NCI-H82 (cell line): ENCODE results near the gene RGS19.
"Not testable (repeated sequence)": the region's sequence is repeated elsewhere in the genome, so short reads cannot be mapped to it uniquely, and the experiment has no call there.

Experiments
- DNase-seq: peaks from one replicate; lab custom pipeline; 2025; lab: John Stamatoyannopoulos, UW

Gene RGS19, protein sequence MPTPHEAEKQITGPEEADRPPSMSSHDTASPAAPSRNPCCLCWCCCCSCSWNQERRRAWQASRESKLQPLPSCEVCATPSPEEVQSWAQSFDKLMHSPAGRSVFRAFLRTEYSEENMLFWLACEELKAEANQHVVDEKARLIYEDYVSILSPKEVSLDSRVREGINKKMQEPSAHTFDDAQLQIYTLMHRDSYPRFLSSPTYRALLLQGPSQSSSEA

DNA sequence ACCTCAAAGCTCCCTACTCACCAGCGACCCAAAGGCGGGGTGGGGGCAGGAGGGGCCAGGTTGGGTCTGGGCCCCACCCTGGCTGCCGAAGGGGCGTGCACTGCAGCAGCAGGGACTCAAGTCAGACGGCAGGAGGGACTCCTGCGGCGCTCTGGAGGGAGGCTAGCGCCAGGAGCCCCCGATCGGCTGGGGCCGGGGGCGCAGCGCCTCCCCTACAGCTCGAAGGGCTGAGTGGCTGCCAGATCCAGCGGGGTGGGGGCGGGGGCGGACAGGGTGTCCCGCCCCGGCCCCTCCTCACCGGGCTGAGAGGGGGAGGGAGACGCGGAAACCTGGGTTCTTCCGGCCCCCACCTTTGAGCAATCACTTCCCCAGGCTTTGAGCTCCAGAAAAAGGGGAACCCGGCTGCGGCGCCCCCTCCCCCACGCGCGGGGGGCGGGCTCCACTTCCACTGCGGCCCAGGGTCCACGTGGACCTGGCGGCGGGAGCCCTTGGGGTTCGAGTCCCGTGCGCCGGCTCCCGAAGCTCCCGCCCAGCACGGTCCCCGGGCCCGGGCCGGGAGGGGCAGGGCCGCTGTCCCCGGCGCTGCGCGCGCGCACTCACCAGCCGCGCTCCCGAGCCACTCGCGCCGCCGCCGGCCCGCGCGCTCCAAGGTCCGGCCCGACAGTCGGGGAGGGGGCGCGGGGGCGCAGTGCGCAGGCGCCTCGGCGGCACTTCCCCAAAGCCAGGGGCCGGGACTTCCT is at the start of gene RGS19:
TSS of gene RGS19 (minus strand) at position 246 of the 740 bp plus-strand sequence. CDS start 2,632 bp downstream, outside the sequence.
- peak; percentile 84 for DNase-seq

DNA sequence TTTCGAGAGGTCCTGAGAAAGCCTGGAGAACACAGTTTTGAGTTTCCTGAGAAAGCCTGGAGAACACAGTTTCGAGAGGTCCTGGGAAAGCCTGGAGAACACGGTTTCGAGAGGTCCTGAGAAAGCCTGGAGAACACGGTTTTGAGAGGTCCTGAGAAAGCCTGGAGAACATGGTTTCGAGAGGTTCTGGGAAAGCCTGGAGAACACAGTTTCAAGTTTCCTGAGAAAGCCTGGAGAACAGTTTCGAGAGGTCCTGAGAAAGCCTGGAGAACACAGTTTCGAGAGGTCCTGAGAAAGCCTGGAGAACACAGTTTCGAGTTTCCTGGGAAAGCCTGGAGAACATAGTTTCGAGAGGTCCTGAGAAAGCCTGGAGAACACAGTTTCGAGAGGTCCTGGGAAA is 44.2 kb upstream of the RGS19 start:
- not testable (repeated sequence) for DNase-seq

DNA sequence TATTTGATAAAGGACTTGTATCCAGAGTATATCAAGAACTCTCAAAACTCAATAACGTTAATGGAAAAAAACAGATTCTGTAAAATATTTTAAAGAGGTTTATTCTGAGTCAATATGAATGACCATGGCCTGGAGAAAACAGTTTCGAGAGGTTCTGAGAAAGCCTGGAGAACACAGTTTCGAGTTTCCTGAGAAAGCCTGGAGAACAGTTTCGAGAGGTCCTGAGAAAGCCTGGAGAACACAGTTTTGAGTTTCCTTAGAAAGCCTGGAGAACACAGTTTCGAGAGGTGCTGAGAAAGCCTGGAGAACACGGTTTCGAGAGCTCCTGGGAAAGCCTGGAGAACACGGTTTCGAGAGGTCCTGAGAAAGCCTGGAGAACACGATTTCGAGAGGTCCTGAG is 43.6 kb upstream of the RGS19 start:
- DNase-seq: not testable (repeated sequence)

DNA sequence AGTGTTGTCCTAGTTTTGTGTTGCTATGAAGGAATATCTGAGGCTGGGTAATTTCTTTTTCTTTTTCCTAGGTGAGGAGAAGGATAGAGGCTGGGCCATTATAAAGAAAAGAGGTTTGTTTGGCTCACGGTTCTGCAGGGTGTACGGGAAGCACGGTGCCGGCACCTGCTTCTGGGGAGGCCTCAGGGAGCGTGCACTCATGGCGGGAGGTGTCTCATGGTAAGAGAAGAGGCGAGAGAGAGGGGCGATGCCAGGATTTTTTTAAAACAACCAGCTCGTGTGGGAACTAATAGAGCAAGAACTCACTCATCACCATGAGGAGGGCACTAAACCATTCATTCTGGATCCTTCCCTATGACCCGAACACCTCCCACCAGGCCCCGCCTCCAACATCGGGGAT is 42.3 kb upstream of the RGS19 start:
- no peak for DNase-seq

DNA sequence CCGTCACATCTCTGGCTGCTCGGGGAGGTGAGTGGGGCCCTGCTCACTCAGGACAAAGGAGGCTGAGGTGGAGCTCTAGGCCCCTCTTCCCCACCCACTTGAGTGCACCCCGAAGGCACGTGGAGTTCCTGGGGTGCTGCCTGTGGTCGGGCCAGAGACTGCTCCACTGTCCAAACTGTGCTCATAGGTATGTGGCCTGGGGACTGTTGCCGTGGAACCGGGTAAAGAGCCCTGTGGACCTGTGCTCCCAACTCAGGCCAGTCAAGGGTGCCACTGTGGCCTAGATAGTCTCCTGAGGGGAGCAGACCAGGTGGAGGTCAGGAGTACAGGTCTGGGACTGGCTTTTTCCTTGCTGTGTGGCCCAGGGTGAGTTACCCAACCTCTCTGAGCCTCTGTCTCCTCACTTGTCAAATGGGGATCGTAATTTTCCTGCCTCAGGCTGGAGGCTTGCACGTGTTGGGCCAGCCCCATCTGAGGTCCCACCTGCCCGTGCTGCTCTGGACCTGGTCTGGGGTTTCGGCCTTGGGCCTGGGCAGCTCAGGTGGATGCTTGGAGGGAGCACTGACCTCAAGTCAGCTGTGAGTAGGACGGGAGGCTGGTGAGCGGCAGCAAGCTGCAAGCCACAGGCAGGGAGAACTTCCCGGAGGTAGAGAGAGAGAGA is 40.5 kb upstream of the RGS19 start:
- DNase-seq: no peak

DNA sequence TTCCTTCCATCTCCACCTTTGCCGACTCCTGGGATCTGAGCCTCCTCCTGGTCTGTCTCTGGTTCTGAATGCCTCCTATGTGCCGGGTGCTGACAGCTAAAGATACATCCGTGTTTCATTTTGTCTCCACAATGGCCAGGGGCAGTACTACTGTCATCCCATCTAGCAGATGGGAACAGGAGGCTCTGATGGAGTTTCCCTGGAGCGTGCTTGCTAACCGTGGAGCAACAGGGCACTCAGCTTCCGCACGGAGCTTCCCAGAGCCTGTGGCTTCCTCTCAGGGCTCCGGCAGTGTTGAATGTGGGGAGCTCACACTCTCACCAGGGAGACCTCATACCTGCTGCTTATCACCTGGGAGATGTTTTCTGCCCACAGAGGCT is 40.0 kb upstream of the RGS19 start:
- no peak for DNase-seq

DNA sequence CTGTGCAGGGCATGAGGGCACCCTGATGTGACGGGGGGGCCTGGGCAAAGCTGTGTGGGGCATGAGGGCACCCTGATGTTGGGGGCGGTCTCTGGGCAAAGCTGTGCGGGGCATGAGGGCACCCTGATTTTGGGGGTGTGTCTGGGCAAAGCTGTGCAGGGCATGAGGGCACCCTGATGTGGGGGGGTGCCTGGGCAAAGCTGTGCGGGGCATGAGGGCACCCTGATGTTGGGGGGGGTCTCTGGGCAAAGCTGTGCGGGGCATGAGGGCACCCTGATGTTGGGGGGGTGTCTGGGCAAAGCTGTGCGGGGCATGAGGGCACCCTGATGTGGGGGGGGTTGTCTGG is 38.1 kb upstream of the RGS19 start:
- DNase-seq: not testable (repeated sequence)

DNA sequence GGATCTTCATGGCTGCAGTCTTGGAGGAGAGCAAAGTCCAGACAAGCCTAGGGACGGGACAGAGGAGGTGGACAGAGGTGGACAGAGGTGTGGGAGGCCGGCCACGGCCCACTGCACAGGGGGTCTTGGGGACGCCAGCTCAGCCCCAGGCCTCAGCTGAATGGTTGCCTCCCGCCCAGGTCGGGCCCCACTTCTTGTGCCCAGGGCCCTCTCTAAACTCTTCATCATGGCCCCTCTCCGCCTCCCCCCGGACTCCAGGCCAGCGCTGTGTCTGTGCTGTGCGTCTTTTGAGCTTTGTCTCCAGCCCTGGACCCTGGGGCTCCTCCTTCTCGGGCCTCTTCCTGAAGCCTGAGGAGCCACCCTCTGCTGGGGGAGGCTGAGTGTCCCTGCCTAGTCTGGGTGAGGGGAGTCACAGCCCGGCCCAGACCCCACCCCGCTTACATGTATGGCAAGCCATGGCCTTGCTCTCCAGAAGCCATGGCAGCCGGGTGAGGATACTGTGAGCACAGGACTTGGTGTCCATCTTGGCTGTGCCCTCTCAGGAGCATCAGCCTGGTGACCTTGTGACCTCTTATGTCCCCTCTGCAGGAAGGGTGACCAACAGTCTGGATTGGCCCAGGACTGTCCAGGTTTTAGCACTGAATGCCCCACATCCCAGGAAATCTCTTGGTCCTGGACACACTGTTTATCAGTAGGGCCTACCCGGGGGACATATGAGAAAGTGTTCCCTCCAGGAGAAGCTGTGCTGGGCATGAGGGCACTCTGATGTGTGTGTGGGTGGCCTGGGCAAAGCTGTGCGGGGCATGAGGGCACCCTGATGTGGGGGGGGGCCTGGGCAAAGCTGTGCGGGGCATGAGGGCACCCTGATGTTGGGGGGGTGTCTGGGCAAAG is 37.5 kb upstream of the RGS19 start:
- DNase-seq: no peak

DNA sequence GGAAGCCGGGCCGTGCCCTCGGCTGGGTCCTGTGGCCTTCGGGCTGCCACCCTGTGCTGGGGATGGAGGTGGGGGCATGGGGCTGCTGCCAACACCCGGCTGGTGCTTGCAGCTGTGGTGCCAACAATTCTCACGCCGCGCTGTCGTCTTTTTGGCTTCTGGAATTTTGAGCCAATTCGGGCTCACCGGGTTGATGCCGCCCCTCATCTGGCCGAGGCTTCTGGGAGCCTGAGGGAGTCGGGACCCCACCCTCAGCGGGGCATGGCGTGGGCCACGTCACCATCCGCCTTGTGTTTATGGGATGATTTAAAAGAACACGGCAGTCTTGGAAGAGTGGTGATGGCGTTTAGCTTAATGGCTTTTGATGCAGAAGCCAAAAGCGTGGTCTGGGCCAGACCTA is 36.7 kb upstream of the RGS19 start:
- DNase-seq: no peak

DNA sequence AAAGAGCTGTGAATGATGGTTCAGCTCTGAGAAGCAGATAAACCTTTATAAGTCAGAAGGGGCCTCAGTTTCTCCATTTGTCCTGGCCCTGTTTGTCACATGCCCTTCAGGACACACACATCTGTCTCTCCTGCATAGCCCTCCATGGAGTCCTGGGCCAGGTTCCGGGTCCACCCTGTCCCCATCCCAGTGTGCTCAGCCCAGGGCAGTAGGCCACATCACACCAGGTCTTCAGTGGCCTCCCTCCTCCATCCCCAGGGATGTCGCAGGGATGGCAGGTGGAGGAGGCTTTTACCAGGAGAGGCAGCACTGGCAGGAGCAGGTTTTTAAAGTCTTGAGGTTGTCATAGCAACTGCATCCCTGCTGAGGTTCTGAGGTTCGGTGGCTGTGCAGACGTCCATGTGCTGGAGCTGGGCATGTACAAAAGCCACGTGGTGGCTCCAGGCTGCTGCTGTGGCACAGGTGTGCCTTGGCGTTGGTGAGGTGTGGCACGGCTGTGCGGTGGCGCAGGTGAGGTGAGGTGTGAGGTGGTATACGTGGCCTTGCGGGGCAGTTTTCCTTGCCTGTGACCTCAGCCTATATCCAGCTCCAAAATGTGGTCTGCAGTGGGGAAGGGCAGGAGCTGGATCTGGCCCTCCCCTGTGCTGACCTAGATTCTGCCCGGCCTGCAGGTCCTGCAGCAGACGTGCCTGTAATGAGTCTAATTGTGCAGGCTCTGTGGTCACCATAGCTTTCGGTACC is 36.0 kb upstream of the RGS19 start:
- no peak for DNase-seq

DNA sequence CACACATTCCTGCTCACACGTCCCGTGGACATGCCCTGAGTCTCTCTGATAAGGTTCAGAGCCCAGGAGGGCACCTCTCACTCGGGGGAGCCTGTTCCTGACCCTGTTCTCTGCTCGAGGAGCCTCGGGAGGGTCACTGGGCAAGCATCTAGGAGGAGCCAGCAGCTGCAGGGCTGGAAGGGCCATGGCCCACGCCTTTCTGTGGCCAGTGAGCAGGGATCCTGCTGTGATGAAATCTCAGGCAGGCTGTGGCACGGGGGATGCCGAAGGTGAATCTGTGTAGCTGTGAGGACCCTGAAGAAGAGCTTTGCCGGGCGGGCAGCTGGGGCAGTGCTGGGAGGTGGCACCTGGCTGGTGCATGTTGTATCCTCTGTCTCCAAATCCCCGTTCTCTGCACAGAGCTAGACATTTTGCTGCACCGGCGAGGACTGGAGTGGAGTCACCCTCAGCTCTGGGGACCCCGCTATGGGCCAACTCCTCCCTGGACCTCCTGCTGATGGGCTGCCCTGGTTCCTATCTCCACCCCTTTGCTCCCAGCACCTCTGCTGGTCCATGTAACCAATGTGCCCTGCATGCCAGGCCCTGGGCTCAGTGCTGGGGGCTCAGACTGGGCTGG is 35.1 kb upstream of the RGS19 start:
- DNase-seq: no peak

DNA sequence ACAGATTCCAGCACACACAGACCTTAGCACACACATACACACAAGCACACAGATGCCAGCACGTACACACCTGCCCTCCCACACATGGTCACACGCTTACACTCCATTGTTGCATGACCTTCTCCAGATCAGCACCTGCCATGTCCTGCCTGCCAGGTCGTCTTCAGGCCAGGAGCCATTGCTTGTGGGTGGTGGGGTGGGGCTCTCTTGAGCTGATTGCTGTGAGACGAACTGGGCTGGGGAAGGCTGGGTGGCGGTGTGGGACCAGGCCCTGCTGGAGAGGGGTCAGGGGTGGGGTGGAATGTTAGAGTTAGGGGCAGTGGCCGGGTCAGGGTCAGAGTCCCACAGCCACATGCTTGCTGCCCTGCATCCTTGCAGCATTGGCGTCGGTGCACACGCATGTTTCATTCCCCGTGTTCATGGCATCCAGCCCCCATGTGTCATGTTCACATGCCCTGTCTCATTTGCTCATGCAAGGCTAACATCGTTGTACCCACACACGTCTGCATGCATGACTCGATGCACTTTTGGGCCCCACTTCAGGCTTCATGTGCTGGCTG is 34.6 kb upstream of the RGS19 start:
- DNase-seq: no peak

DNA sequence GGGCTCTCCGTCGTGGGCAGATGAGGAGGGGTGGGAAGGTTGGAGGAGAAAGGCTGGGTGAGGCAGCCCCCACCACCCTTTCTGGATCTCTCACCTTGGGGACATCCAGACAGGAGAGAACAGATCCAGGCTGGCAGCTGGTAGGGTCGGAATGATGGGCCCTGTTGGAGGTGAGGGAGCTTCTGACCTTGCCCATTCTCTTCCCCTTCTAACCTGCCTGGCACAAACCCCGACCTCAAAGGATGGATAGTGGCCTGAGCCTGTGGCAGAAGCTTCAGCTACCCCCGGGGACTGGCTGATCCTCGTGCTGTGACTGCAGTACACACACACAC is 34.1 kb upstream of the RGS19 start:
- no peak for DNase-seq

DNA sequence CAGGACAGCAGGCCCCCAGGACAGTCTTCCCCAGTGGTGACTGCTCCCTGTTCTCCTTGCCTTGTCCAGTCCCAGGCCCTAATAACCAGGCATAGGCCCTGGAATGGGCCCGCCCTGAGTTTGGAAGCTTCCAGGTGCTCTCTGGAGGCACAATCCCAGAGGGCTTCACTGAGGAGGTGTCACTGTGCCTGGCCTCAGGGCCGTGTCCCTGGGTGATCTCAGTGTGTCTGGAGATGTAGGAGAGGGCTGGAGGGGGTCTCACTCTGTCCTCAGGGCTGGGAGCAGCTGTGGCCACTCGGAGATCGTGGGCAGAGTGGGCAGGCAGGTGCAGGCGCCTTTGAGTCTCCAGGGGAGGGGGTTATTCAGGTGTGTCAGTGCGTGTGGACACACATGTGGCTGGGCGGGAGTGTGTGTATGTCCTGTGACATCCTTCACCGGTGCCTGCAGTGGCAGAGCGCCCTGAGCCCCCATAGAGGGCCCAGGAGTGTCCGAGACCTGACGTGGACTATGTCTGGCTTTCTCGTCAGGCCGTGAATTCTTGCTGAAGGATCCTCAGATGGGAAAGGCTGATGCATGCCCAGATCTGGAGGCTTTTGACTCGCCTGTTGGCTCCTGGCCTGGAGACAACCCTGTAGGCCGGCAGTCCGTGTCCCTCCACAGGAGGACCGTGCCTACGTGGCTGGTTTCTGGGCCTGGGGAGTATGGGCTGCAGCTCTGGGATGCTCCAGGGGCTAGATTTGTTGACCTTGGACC is 33.5 kb upstream of the RGS19 start:
- DNase-seq: no peak

DNA sequence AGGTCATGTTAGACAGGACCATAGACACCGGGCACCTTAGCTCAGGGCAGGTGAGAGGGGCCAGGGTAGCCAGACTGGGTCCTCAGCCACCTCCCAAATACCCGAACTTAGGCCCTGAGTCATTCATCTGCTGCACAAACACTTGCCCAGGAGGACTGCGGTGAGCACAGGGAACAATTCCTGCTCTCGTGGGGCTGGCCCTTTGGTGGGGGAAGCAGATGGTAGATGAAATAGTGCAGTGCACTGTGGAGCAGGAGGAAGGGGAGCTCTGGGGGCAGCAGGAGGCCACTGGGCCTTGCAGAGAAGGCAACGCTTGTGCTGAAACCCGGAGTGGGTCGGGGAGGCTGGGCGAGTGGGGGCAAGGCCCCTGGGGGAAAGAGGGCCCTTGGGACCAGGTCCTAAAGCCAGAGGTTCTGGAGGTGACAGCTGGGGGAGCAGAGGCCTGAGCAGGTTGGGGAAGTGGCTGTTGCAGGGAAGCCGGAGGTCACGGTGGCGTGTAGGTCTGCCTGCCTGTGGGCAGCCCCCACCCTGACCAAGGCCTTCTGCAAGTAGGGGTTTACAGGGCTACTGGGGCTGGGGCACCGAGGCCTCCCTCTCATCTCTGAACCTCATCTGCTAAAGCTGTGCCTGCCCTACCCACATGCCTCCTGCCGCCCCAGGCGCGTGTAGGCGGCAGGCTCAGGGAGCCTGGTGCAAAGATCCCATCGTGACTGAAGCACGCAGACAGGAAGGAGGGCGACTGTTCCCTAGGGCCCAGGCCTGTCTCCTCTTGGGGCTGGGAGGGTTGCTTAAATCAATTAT is 32.7 kb upstream of the RGS19 start:
- DNase-seq: no peak

DNA sequence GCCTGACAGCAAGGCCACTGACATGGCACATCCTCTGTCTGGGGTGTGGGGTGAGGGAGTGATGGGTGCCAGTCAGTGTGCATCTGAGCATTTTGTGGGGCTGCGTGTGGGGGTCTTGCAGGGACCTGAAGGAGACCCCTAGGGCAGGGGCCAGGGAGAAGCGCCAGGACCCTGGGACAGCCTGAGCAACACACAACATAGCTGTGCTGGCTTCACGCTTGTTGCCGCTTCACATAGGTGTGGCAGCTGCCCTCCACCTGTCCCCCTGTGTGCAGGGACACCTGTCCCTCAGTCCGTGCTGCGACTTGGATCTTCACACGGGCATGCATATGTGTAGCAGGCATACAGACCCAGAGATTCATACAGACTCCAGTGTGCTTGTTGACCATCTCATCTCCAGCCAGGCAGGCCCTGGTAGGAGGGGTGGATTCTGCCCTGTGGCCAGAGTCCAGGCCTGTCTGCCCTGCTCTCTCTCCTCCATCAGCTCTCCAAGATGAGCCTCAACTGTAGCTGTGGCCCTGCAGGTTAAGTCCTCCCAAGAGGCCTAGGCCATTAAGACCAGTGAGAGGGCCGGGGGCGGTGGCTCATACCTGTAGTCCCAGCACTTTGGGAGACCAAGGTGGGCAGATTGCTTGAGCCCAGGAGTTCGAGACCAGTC is 31.2 kb upstream of the RGS19 start:
- DNase-seq: no peak

DNA sequence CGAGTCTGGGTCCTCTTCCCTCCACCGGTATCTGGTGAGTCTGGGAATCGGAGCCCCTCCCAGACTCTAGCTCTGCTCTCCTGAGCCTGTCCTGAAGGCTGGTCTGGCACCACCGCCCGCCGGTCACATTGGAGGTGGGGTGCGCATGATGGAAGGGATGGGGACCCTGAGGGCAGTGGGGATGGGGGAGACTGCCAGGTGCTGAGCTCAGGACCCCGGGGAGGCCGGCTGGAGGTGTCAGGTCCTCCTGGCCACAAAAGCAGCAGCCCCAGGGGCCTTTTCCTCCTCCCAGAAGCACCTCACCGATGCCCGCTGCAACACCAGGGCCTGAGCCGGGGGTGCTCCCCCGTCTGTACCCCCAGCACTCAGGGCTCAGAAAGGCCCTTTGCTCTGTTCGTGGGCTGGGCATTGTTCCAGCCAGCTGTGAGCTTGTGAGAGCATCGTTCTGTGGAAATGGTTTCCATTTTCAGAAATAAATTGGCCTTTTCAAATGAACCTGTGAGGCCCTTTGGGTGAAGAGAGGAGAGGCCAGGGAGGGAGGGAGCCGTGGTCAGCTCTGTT is 30.6 kb upstream of the RGS19 start:
- DNase-seq: no peak
